Ishikawa (cell line): ENCODE data around the gene TPO.

Experiments
- CEBPB ChIP-seq: IDR thresholded peaks from 2 replicates; pipeline ENCODE4 v1.6.1; 2012
- CREB1 ChIP-seq: IDR thresholded peaks from 2 replicates; pipeline ENCODE4 v1.6.1; 2012; ENCODE audit warnings: low read depth
- EGR1 ChIP-seq: IDR thresholded peaks from 2 replicates; pipeline ENCODE4 v1.6.1; 2012
- EP300 ChIP-seq: IDR thresholded peaks from 2 replicates; pipeline ENCODE4 v1.6.1; 2012; ENCODE audit warnings: borderline replicate concordance
- FOXM1 ChIP-seq: IDR thresholded peaks from 2 replicates; pipeline ENCODE4 v1.6.1; 2012; ENCODE audit warnings: low read depth, borderline replicate concordance
- NFIC ChIP-seq: IDR thresholded peaks from 2 replicates; pipeline ENCODE4 v1.6.1; 2012
- RAD21 ChIP-seq: IDR thresholded peaks from 2 replicates; pipeline ENCODE4 v1.6.1; 2012; ENCODE audit warnings: low read depth
- TAF1 ChIP-seq: IDR thresholded peaks from 2 replicates; pipeline ENCODE4 v1.6.1; 2012; ENCODE audit warnings: low read depth, mild to moderate bottlenecking
- TCF12 ChIP-seq: IDR thresholded peaks from 2 replicates; pipeline ENCODE4 v1.6.1; 2012; ENCODE audit warnings: low read depth
- TEAD4 ChIP-seq: IDR thresholded peaks from 2 replicates; pipeline ENCODE4 v1.6.1; 2012
- USF1 ChIP-seq: IDR thresholded peaks from 2 replicates; pipeline ENCODE4 v1.6.1; 2012
- YY1 ChIP-seq: IDR thresholded peaks from 2 replicates; pipeline ENCODE4 v1.6.1; 2012; ENCODE audit warnings: low read depth
- ZBTB7A ChIP-seq: IDR thresholded peaks from 2 replicates; pipeline ENCODE4 v1.6.1; 2012; ENCODE audit warnings: low read depth
- TF ChIP-seq, protein P1 (sequence below): IDR thresholded peaks from 2 replicates; pipeline ENCODE4 v1.6.1; 2012; ENCODE audit warnings: low read depth, mild to moderate bottlenecking
- TF ChIP-seq, protein P2 (sequence below): IDR thresholded peaks from 2 replicates; pipeline ENCODE4 v1.6.1; 2012

TPO gene

GRCh38 chr2:1571477-1572417, 158.5 kb downstream of the TPO start:
- no peak for TF ChIP-seq YY1
- TF ChIP-seq NFIC: no peak
- TF ChIP-seq, protein P1, sequence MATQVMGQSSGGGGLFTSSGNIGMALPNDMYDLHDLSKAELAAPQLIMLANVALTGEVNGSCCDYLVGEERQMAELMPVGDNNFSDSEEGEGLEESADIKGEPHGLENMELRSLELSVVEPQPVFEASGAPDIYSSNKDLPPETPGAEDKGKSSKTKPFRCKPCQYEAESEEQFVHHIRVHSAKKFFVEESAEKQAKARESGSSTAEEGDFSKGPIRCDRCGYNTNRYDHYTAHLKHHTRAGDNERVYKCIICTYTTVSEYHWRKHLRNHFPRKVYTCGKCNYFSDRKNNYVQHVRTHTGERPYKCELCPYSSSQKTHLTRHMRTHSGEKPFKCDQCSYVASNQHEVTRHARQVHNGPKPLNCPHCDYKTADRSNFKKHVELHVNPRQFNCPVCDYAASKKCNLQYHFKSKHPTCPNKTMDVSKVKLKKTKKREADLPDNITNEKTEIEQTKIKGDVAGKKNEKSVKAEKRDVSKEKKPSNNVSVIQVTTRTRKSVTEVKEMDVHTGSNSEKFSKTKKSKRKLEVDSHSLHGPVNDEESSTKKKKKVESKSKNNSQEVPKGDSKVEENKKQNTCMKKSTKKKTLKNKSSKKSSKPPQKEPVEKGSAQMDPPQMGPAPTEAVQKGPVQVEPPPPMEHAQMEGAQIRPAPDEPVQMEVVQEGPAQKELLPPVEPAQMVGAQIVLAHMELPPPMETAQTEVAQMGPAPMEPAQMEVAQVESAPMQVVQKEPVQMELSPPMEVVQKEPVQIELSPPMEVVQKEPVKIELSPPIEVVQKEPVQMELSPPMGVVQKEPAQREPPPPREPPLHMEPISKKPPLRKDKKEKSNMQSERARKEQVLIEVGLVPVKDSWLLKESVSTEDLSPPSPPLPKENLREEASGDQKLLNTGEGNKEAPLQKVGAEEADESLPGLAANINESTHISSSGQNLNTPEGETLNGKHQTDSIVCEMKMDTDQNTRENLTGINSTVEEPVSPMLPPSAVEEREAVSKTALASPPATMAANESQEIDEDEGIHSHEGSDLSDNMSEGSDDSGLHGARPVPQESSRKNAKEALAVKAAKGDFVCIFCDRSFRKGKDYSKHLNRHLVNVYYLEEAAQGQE: no peak
- TF ChIP-seq CEBPB: no peak
- TF ChIP-seq RAD21: no peak
- TF ChIP-seq CREB1: no peak
- no peak for TF ChIP-seq ZBTB7A
- TF ChIP-seq FOXM1: no peak
- no peak for TF ChIP-seq USF1
- no peak for TF ChIP-seq TEAD4
- TF ChIP-seq, protein P2, sequence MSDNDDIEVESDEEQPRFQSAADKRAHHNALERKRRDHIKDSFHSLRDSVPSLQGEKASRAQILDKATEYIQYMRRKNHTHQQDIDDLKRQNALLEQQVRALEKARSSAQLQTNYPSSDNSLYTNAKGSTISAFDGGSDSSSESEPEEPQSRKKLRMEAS: no peak
- no peak for TF ChIP-seq EGR1
- TF ChIP-seq EP300: no peak
- TF ChIP-seq TCF12: no peak
- no peak for TF ChIP-seq TAF1

DNA sequence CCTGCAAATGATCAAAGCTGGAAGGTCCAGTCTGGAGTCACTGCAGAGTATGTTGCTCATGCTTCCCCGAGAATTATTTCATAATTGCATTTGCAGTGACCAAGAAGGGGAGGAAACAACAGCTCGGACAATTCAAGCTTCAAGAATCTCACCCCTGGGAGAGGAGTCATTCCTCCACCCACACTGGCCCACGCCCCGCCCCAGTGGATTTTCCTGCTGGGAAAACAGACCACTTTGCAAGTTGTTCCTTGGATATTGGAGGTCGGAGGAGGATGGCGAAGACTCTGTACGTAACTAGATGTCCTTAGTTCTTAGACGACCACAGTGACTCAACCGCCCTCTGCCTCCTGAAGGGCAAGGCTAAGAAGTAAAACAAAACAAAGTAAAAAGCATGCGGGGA, 159.4 kb downstream of the TPO start:
- TF ChIP-seq, protein P2: no peak
- TF ChIP-seq EP300: no peak
- TF ChIP-seq RAD21: no peak
- TF ChIP-seq, protein P1: no peak

- TF ChIP-seq, protein P1: no peak
- TF ChIP-seq, protein P2: no peak
- TF ChIP-seq EP300 (no peak), RAD21 (no peak), ZBTB7A (no peak), TAF1 (no peak), EGR1 (no peak), TEAD4 (no peak)
Measured at GRCh38 chr2:1577846-1578245, 164.6 kb downstream of the TPO start.

GRCh38 chr2:1581965-1582625, 168.8 kb downstream of the TPO start:
- TF ChIP-seq EP300: no peak
- no peak for TF ChIP-seq CREB1
- TF ChIP-seq, protein P2: no peak
- TF ChIP-seq RAD21: no peak
- TF ChIP-seq TCF12: no peak
- TF ChIP-seq TAF1: no peak
- TF ChIP-seq, protein P1: no peak
- no peak for TF ChIP-seq FOXM1
- TF ChIP-seq USF1: no peak
- TF ChIP-seq TEAD4: no peak
- TF ChIP-seq YY1: no peak
- no peak for TF ChIP-seq CEBPB
- no peak for TF ChIP-seq EGR1
- TF ChIP-seq ZBTB7A: no peak
- no peak for TF ChIP-seq NFIC
